Measurements from ENCODE around the gene PEX7. TPM values are rescaled to one million over a fixed set of nuclear protein-coding genes. Genes with fewer than 3 reads are reported as not detected.

The PEX7 gene
- total and polyA plus RNA-seq, 10 of the 15 experiments (the other 5 are each of a cell fraction or from before 2014, with no cell fraction given) = 0.58 to 12.4 (median 8.8) TPM

GRCh38 chr6:136792410-136793262 lies 29.8 kb upstream of the PEX7 start, which contains the start of gene MAP3K5 (continued):
- no peak for TF ChIP-seq E2F8 (IDR thresholded peaks at IDR 0.05; ENCODE audit: low read depth, partially characterized antibody)
- TF ChIP-seq SPI1 (IDR thresholded peaks at IDR 0.05; ENCODE audit: borderline replicate concordance, insufficient read depth, low read depth, low read length) = no peak
- TF ChIP-seq POLR2AphosphoS2 (IDR thresholded peaks at IDR 0.05; ENCODE audit: low read depth, low read length) = peak; percentile 57; the same call in 1 of the 2 replicates
- TF ChIP-seq MXI1 (IDR thresholded peaks at IDR 0.05; ENCODE audit: low read depth, low read length) = peak; percentile 69
- TF ChIP-seq, protein P1, sequence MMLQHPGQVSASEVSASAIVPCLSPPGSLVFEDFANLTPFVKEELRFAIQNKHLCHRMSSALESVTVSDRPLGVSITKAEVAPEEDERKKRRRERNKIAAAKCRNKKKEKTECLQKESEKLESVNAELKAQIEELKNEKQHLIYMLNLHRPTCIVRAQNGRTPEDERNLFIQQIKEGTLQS (IDR thresholded peaks at IDR 0.05; ENCODE audit: borderline replicate concordance, extremely low read depth, low read depth, low read length) = no peak
- TF ChIP-seq MEF2A (IDR thresholded peaks at IDR 0.05; ENCODE audit: insufficient read depth, low read depth, low read length) = peak; percentile 71; the same call in 1 of the 2 replicates
- peak; percentile 83 for TF ChIP-seq GATAD2B (conservative IDR thresholded peaks at IDR 0.05; ENCODE audit: low read depth)
- TF ChIP-seq, protein P2, sequence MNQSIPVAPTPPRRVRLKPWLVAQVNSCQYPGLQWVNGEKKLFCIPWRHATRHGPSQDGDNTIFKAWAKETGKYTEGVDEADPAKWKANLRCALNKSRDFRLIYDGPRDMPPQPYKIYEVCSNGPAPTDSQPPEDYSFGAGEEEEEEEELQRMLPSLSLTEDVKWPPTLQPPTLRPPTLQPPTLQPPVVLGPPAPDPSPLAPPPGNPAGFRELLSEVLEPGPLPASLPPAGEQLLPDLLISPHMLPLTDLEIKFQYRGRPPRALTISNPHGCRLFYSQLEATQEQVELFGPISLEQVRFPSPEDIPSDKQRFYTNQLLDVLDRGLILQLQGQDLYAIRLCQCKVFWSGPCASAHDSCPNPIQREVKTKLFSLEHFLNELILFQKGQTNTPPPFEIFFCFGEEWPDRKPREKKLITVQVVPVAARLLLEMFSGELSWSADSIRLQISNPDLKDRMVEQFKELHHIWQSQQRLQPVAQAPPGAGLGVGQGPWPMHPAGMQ (IDR thresholded peaks at IDR 0.05; ENCODE audit: borderline replicate concordance) = no peak
- no peak for TF ChIP-seq KAT2A (conservative IDR thresholded peaks at IDR 0.05; ENCODE audit: control insufficient read depth, low read depth, low read length)
- TF ChIP-seq ZNF207 (IDR thresholded peaks at IDR 0.05; ENCODE audit: borderline replicate concordance) = peak; percentile 88; the same call in 1 of the 2 replicates
- no peak; the same call in 1 of the 2 replicates for TF ChIP-seq JUNB (IDR thresholded peaks at IDR 0.05)
- TF ChIP-seq STAT3 (IDR thresholded peaks at IDR 0.05; ENCODE audit: low read depth, low read length) = no peak
- TF ChIP-seq POU2F2 (IDR thresholded peaks at IDR 0.05; ENCODE audit: borderline replicate concordance, low read depth, low read length) = peak; percentile 29; the same call in 2 of the 3 replicates
- TF ChIP-seq SREBF2 (IDR thresholded peaks at IDR 0.05; ENCODE audit: low read length) = no peak
- TF ChIP-seq IKZF2 (IDR thresholded peaks at IDR 0.05) = peak; percentile 41 to 47; a peak in 3 of 4 replicates
- peak; percentile 41 for TF ChIP-seq BCL3 (IDR thresholded peaks at IDR 0.05; ENCODE audit: borderline replicate concordance, insufficient read depth, low read depth, low read length, poor library complexity, severe bottlenecking)
- peak; percentile 82 for TF ChIP-seq LARP7 (IDR thresholded peaks at IDR 0.05)
- no peak; the same call in 1 of the 2 replicates for TF ChIP-seq HCFC1 (IDR thresholded peaks at IDR 0.05; ENCODE audit: low read length)
- peak; percentile 75 for TF ChIP-seq YY1 (IDR thresholded peaks at IDR 0.05; ENCODE audit: low read depth, low read length)
- no peak for TF ChIP-seq NFYA (IDR thresholded peaks at IDR 0.05; ENCODE audit: borderline replicate concordance, low read depth, low read length)
- no peak for TF ChIP-seq MYB (IDR thresholded peaks at IDR 0.05; ENCODE audit: borderline replicate concordance, low read depth, low read length)
- peak in 1 of 2 experiments; percentile 42; a peak in 1 of 3 replicates for TF ChIP-seq EGR1 (IDR thresholded peaks at IDR 0.05; ENCODE audit: borderline replicate concordance in 1 of 2, low read depth in 2 of 2, low read length in 2 of 2)
- TF ChIP-seq KDM1A (IDR thresholded peaks at IDR 0.05; ENCODE audit: borderline replicate concordance) = no peak
- 0 out of 4 replicates have a peak, but pooled peaks of 1 of the 2 experiments have one; percentile 57 for TF ChIP-seq SRF (IDR thresholded peaks at IDR 0.05; ENCODE audit: low read depth in 2 of 2, low read length in 2 of 2)
